H9 (cell line): ENCODE measurements around the gene TTC23L. TPM values are rescaled to one million over a fixed set of nuclear protein-coding genes. Genes with fewer than 3 reads are reported as not detected.
A peak's percentile ranks its signal among the peaks of the same experiment; 100 is the strongest.

ENCODE experiments used
- DNase-seq: peaks from one replicate; pipeline ENCODE4 v3.0.0-alpha.2; 2017
- H2AFZ ChIP-seq: one replicate; pipeline ENCODE4 v1.6.1; 2013; ENCODE audit warnings: mild to moderate bottlenecking, low read length, control low read depth, moderate library complexity
- H2AK5ac ChIP-seq: 2 replicates; pipeline ENCODE4 v1.6.1; 2013; ENCODE audit warnings: low read length, control low read depth, mixed read lengths; ENCODE audit not compliant: insufficient read length
- H2BK120ac ChIP-seq: one replicate; pipeline ENCODE4 v1.6.1; 2013; ENCODE audit warnings: low read depth, mild to moderate bottlenecking, low read length, control low read depth, inconsistent platforms; ENCODE audit not compliant: poor library complexity, severe bottlenecking
- H2BK12ac ChIP-seq: 2 replicates; pipeline ENCODE4 v1.6.1; 2013; ENCODE audit warnings: low read length, control low read depth, mixed read lengths, low read depth; ENCODE audit not compliant: insufficient read length
- H2BK15ac ChIP-seq: 2 replicates; pipeline ENCODE4 v1.6.1; 2013; ENCODE audit warnings: low read depth, low read length, control low read depth
- H2BK20ac ChIP-seq: one replicate; pipeline ENCODE4 v1.6.1; 2013; ENCODE audit warnings: low read depth, mild to moderate bottlenecking, low read length, control low read depth, inconsistent platforms; ENCODE audit not compliant: poor library complexity, severe bottlenecking
- H2BK5ac ChIP-seq: 2 replicates; pipeline ENCODE4 v1.6.1; 2013; ENCODE audit warnings: low read length, control low read depth, mixed read lengths; ENCODE audit not compliant: insufficient read length
- H3K14ac ChIP-seq: 2 replicates; pipeline ENCODE4 v1.6.1; 2013; ENCODE audit warnings: low read length, control low read depth; ENCODE audit not compliant: insufficient read depth
- H3K18ac ChIP-seq: 2 replicates; pipeline ENCODE4 v1.6.1; 2013; ENCODE audit warnings: low read depth, mild to moderate bottlenecking, mixed read lengths, low read length, control low read depth; ENCODE audit not compliant: insufficient read length
- H3K23ac ChIP-seq: 2 replicates; pipeline ENCODE4 v1.6.1; 2013; ENCODE audit warnings: low read length, control low read depth, mixed read lengths, low read depth; ENCODE audit not compliant: insufficient read length
- H3K23me2 ChIP-seq: 2 replicates; pipeline ENCODE4 v1.6.1; 2013; ENCODE audit warnings: low read depth, mild to moderate bottlenecking, mixed read lengths, low read length, control low read depth; ENCODE audit not compliant: insufficient read length, poor library complexity, severe bottlenecking
- H3K27ac ChIP-seq: 2 replicates; pipeline ENCODE4 v1.5.1; 2013; ENCODE audit warnings: low read length, control low read depth, mixed read lengths, low read depth; ENCODE audit not compliant: insufficient read length
- H3K27me3 ChIP-seq: 2 replicates; pipeline ENCODE4 v1.6.1; 2013; ENCODE audit warnings: low read length, control low read depth, inconsistent platforms; ENCODE audit not compliant: insufficient read depth
- H3K4ac ChIP-seq: 2 replicates; pipeline ENCODE4 v1.6.1; 2013; ENCODE audit warnings: low read depth, mild to moderate bottlenecking, control low read depth, inconsistent platforms, low read length, moderate library complexity
- H3K4me1 ChIP-seq: 2 replicates; pipeline ENCODE4 v1.6.1; 2013; ENCODE audit warnings: low read length, control low read depth, inconsistent platforms; ENCODE audit not compliant: insufficient read depth
- H3K4me2 ChIP-seq: 2 replicates; pipeline ENCODE4 v1.6.1; 2013; ENCODE audit warnings: low read length, control low read depth, mixed read lengths; ENCODE audit not compliant: insufficient read length, insufficient read depth
- H3K56ac ChIP-seq: 2 replicates; pipeline ENCODE4 v1.6.1; 2013; ENCODE audit warnings: low read depth, mild to moderate bottlenecking, mixed read lengths, low read length, control low read depth; ENCODE audit not compliant: insufficient read length
- H3K79me1 ChIP-seq: 2 replicates; pipeline ENCODE4 v1.6.1; 2013; ENCODE audit warnings: low read depth, mild to moderate bottlenecking, moderate library complexity, low read length, control low read depth, inconsistent platforms; ENCODE audit not compliant: insufficient read depth, poor library complexity, severe bottlenecking
- H3K79me2 ChIP-seq: 2 replicates; pipeline ENCODE4 v1.6.1; 2013; ENCODE audit warnings: low read length, control low read depth, inconsistent platforms; ENCODE audit not compliant: insufficient read depth
- H3K9ac ChIP-seq: 2 replicates; pipeline ENCODE4 v1.6.1; 2013; ENCODE audit warnings: low read length, control low read depth, mixed read lengths; ENCODE audit not compliant: insufficient read length; ENCODE audit errors: extremely low read depth
- H3K9me3 ChIP-seq: one replicate; pipeline ENCODE4 v1.6.1; 2013; ENCODE audit warnings: low read depth, low read length, inconsistent platforms; ENCODE audit not compliant: control insufficient read depth
- H3T11ph ChIP-seq: one replicate; pipeline ENCODE4 v1.6.1; 2013; ENCODE audit warnings: mild to moderate bottlenecking, low read length, control low read depth, inconsistent platforms
- H4K20me1 ChIP-seq: one replicate; pipeline ENCODE4 v1.6.1; 2013; ENCODE audit not compliant: control insufficient read depth, insufficient read length, insufficient read depth
- H4K5ac ChIP-seq: 2 replicates; pipeline ENCODE4 v1.6.1; 2013; ENCODE audit warnings: low read depth, mild to moderate bottlenecking, mixed read lengths, low read length, control low read depth; ENCODE audit not compliant: insufficient read length
- H4K8ac ChIP-seq: replicated peaks from 2 replicates; pipeline ENCODE4 v1.6.1; 2013; ENCODE audit warnings: low read length, control low read depth, mixed read lengths, low read depth; ENCODE audit not compliant: insufficient read length
- H4K91ac ChIP-seq: 2 replicates; pipeline ENCODE4 v1.6.1; 2013; ENCODE audit warnings: low read depth, mild to moderate bottlenecking, moderate library complexity, mixed read lengths, low read length, control low read depth; ENCODE audit not compliant: insufficient read length
- H3K27ac Mint-ChIP-seq, 3 experiments: 2 replicates in 2 of 3; 3 replicates in 1 of 3; pipeline ENCODE4 v1.8.0; 2020 to 2021; ENCODE audit warnings: mixed read lengths in 3 of 3, mild to moderate bottlenecking in 1 of 3, moderate library complexity in 1 of 3
- H3K27me3 Mint-ChIP-seq: 2 replicates; pipeline ENCODE4 v1.8.0; 2021; ENCODE audit warnings: low read depth, mild to moderate bottlenecking, moderate library complexity, mixed read lengths
- H3K36me3 Mint-ChIP-seq, 3 experiments: 2 replicates in 2 of 3; 3 replicates in 1 of 3; pipeline ENCODE4 v1.8.0; 2020 to 2021; ENCODE audit warnings: low read depth in 3 of 3, mixed read lengths in 3 of 3; ENCODE audit not compliant: insufficient read depth in 1 of 3
- H3K4me1 Mint-ChIP-seq, 2 experiments: 2 replicates each; pipeline ENCODE4 v1.8.0; 2020; ENCODE audit warnings: mixed read lengths in 2 of 2
- H3K4me3 Mint-ChIP-seq, 2 experiments: 2 replicates in 1 of 2; 3 replicates in 1 of 2; pipeline ENCODE4 v1.8.0; 2020 to 2021; ENCODE audit warnings: mild to moderate bottlenecking in 2 of 2, mixed read lengths in 2 of 2, moderate library complexity in 1 of 2
- H3K9me3 Mint-ChIP-seq, 2 experiments: 2 replicates in 1 of 2; 3 replicates in 1 of 2; pipeline ENCODE4 v1.8.0; 2020; ENCODE audit warnings: mild to moderate bottlenecking in 2 of 2, mixed read lengths in 2 of 2, moderate library complexity in 1 of 2
- CTCF ChIP-seq: fragments of 200-600 bp; sonication (generic); conservative IDR thresholded peaks from 3 replicates; pipeline ENCODE4 v1.8.0; 2021; ENCODE audit warnings: antibody characterized with exemption, mild to moderate bottlenecking
- WGBS: extraction: QIAGEN DNeasy Blood & Tissue Kit; methylation state at CpG from one replicate; pipeline ENCODE4 v1.1.7; 2013; ENCODE audit warnings: missing lambda C conversion rate, low lambda C conversion rate, mixed read lengths; ENCODE audit not compliant: insufficient read length; ENCODE audit errors: extremely low coverage; 5-methylcytosine and 5-hydroxymethylcytosine counted together
- total RNA-seq: library from RNA; stranded (reverse); gene quantifications from 2 replicates; pipeline ENCODE4 v1.2.1, GENCODE V29; 2021

Gene TTC23L
- total RNA-seq, 1 experiment from 2014 or later = 0.96 TPM

GRCh38 chr5:34930462-34930844 lies 91.5 kb downstream of the TTC23L start:
- no peaks in the 10 kb centered on the region for H4K20me1 ChIP-seq
- no peaks in the 10 kb centered on the region; the same call in 1 of the 2 replicates for H3K4me1 ChIP-seq
- H3K18ac ChIP-seq = no peak overlapping the region
- H3K14ac ChIP-seq = peak overlapping the region; percentile 78; the same call in 1 of the 2 replicates
- no peak overlapping the region for H4K8ac ChIP-seq
- no peak overlapping the region for H2BK5ac ChIP-seq
- WGBS = no CpG with 5 or more reads among the region's 3 CpGs
- no peak overlapping the region for H2BK120ac ChIP-seq
- no peak overlapping the region for H2AK5ac ChIP-seq
- peak overlapping the region; percentile 67 for H3K4me2 ChIP-seq
- H3K9ac ChIP-seq = peak overlapping the region; percentile 82
- no peaks in the 10 kb centered on the region; a peak in 1 of 5 replicates for H3K9me3 Mint-ChIP-seq
- H3K23me2 ChIP-seq = peaks cover 6% of the 10 kb centered on the region
- no peak overlapping the region for H3K4ac ChIP-seq
- H2BK12ac ChIP-seq = no peak overlapping the region
- H2AFZ ChIP-seq = no peak overlapping the region
- TF ChIP-seq CTCF = no peak
- no peak overlapping the region for H3K56ac ChIP-seq
- peaks cover 8 to 41% (median 31%) of the 10 kb centered on the region in 3 experiments for H3K36me3 Mint-ChIP-seq
- H3K79me2 ChIP-seq = peaks cover 10% of the 10 kb centered on the region; the same call in 1 of the 2 replicates
- H3T11ph ChIP-seq = no peak overlapping the region
- H3K23ac ChIP-seq = no peak overlapping the region
- no peak overlapping the region for H3K27ac ChIP-seq
- H3K27me3 ChIP-seq = no peaks in the 10 kb centered on the region
- no peaks in the 10 kb centered on the region for H3K9me3 ChIP-seq
- peaks cover 10% of the 10 kb centered on the region for H3K79me1 ChIP-seq
- peak overlapping the region; percentile 98 to 99 for H3K4me3 Mint-ChIP-seq
- no peak for DNase-seq
- H4K5ac ChIP-seq = no peak overlapping the region
- no peak overlapping the region for H4K91ac ChIP-seq
- H2BK15ac ChIP-seq = no peak overlapping the region
- no peak overlapping the region for H2BK20ac ChIP-seq
- H3K4me1 Mint-ChIP-seq = peaks cover 17 to 20% of the 10 kb centered on the region in 2 experiments
- H3K27ac Mint-ChIP-seq = peak overlapping the region; percentile 86 to 99 (median 96); a peak in 6 of 7 replicates
- H3K27me3 Mint-ChIP-seq = no peaks in the 10 kb centered on the region
